CD8-positive, alpha-beta memory T cell (primary cell): ENCODE measurements around the gene SPATA12. TPM values are rescaled to one million over a fixed set of nuclear protein-coding genes. Genes with fewer than 3 reads are reported as not detected.
A peak's percentile ranks its signal among the peaks of the same experiment; 100 is the strongest.

Source experiments
- CTCF ChIA-PET: fragments of 350-600 bp; sonication (Branson Sonifier 250); formaldehyde crosslinking; loops from one replicate; lab custom pipeline; 2021; ENCODE audit warnings: antibody characterized with exemption; lab: Charles Lee
- POLR2A ChIA-PET: fragments of 350-600 bp; sonication (Branson Sonifier 250); formaldehyde crosslinking; loops from one replicate; lab custom pipeline; 2021; ENCODE audit warnings: antibody characterized with exemption; lab: Charles Lee
- DNase-seq, 5 donors: peaks; one replicate each; pipeline versions ENCODE4 v3.0.0 to v3.0.0-alpha.2; 2020 to 2022; ENCODE audit warnings: mixed read lengths in 1 of 5
- H3K27ac ChIP-seq: one replicate; pipeline ENCODE4 v1.7.0; 2013; ENCODE audit warnings: low read depth, mild to moderate bottlenecking, low read length, moderate library complexity
- H3K27me3 ChIP-seq: 2 replicates; pipeline ENCODE4 v1.7.0; 2013; ENCODE audit warnings: low read length, mild to moderate bottlenecking; ENCODE audit not compliant: insufficient read depth, poor library complexity, severe bottlenecking
- H3K36me3 ChIP-seq: 2 replicates; pipeline ENCODE4 v1.7.0; 2013; ENCODE audit warnings: mild to moderate bottlenecking, low read length, moderate library complexity; ENCODE audit not compliant: insufficient read depth
- H3K4me1 ChIP-seq: 2 replicates; pipeline ENCODE4 v1.7.0; 2013; ENCODE audit warnings: mild to moderate bottlenecking, low read length, moderate library complexity; ENCODE audit not compliant: insufficient read depth
- H3K4me3 ChIP-seq: 2 replicates; pipeline ENCODE4 v1.7.0; 2013; ENCODE audit warnings: mild to moderate bottlenecking, low read length
- H3K9me3 ChIP-seq: 2 replicates; pipeline ENCODE4 v1.7.0; 2013; ENCODE audit warnings: mild to moderate bottlenecking, low read length
- H3K27ac Mint-ChIP-seq, 8 donors: one replicate each; pipeline ENCODE4 v1.8.0; 2020 to 2021; ENCODE audit warnings: mixed read lengths in 8 of 8, mild to moderate bottlenecking in 6 of 8, inconsistent platforms in 3 of 8, moderate library complexity in 3 of 8
- H3K27me3 Mint-ChIP-seq, 2 donors: one replicate each; pipeline ENCODE4 v1.8.0; 2020 to 2021; ENCODE audit warnings: mixed read lengths in 2 of 2, mild to moderate bottlenecking in 1 of 2, moderate library complexity in 1 of 2
- H3K36me3 Mint-ChIP-seq, 3 donors: one replicate each; pipeline ENCODE4 v1.8.0; 2020 to 2021; ENCODE audit warnings: mixed read lengths in 3 of 3, inconsistent platforms in 1 of 3, mild to moderate bottlenecking in 1 of 3
- H3K4me1 Mint-ChIP-seq, 3 donors: one replicate each; pipeline ENCODE4 v1.8.0; 2020 to 2021; ENCODE audit warnings: mixed read lengths in 3 of 3, inconsistent platforms in 1 of 3, mild to moderate bottlenecking in 1 of 3
- H3K4me3 Mint-ChIP-seq, 7 donors: one replicate each; pipeline ENCODE4 v1.8.0; 2020 to 2021; ENCODE audit warnings: mixed read lengths in 7 of 7, mild to moderate bottlenecking in 6 of 7, moderate library complexity in 4 of 7, inconsistent platforms in 2 of 7
- H3K9me3 Mint-ChIP-seq, 5 donors: one replicate each; pipeline ENCODE4 v1.8.0; 2020 to 2022; ENCODE audit warnings: mixed read lengths in 5 of 5, mild to moderate bottlenecking in 3 of 5, moderate library complexity in 2 of 5, inconsistent platforms in 1 of 5
- polyA plus RNA-seq: library from polyadenylated mRNA; unstranded; fragments of 300-500 nt; fragmentation: Illumina TruSeq; gene quantifications from one replicate; pipeline ENCODE4 v1.2.3, GENCODE V29; 2021
- total RNA-seq, 2 experiments: library from RNA; stranded (reverse); gene quantifications; one replicate each; pipeline ENCODE4 v1.2.3, GENCODE V29; 2021

The SPATA12 gene
- total and polyA plus RNA-seq, 3 experiments from 2014 or later, result not detected

GRCh38 chr3:57041674-57042073 is 18.8 kb upstream of the SPATA12 start:
- DNase-seq, result no peak
- ChIA-PET CTCF (no interaction called here), POLR2A (no interaction called here)
- Histone ChIP-seq H3K36me3 (no peaks in the 10 kb centered on the region), H3K27ac (no peak overlapping the region), H3K4me1 (no peaks in the 10 kb centered on the region), H3K4me3 (no peak overlapping the region), H3K9me3 (no peaks in the 10 kb centered on the region), H3K27me3 (no peaks in the 10 kb centered on the region)
- H3K27ac Mint-ChIP-seq, result no peak overlapping the region
- no peaks in the 10 kb centered on the region for H3K9me3 Mint-ChIP-seq
- no peaks in the 10 kb centered on the region for H3K4me1 Mint-ChIP-seq
- no peak overlapping the region for H3K4me3 Mint-ChIP-seq
- peaks cover 9 to 46% of the 10 kb centered on the region in 2 donors for H3K27me3 Mint-ChIP-seq
- H3K36me3 Mint-ChIP-seq, result no peaks in the 10 kb centered on the region

DNA sequence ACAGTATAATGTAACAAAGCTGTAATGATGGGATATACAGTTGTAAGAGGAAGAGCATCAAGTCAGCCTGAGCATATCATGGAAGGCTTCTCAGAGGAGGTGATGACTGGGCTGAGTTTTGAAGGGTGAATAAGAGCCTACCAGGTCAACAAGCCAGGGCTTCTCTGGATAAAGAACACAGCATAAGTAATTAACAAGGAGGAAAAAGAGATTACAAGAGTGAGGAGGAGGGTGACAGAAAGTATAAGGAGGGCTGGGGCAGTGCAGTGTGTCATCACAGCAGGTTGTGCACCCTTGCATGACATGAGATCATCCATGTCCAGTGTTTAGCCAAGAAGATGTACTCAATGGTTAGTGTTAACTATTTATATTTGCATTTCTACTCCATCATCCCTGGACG is 16.9 kb upstream of the SPATA12 start:
- no peak overlapping the region for H3K4me3 ChIP-seq
- H3K27me3 ChIP-seq, result no peaks in the 10 kb centered on the region
- Mint-ChIP-seq H3K4me3 (no peak overlapping the region), H3K36me3 (no peaks in the 10 kb centered on the region), H3K27ac (peak overlapping the region in 1 of 8 donors; percentile 3), H3K27me3 (peaks cover 10 to 42% of the 10 kb centered on the region in 2 donors), H3K4me1 (no peaks in the 10 kb centered on the region), H3K9me3 (no peaks in the 10 kb centered on the region)
- no peak overlapping the region for H3K27ac ChIP-seq
- no peaks in the 10 kb centered on the region for H3K4me1 ChIP-seq
- no peaks in the 10 kb centered on the region for H3K36me3 ChIP-seq
- no peaks in the 10 kb centered on the region for H3K9me3 ChIP-seq
- ChIA-PET CTCF (no interaction called here), POLR2A (interaction anchor here (0.8 kb wide), 1 partner anchor 98 kb away, joined by 4 read pairs; no protein-coding TSS in a partner anchor)
- DNase-seq, result no peak

DNA sequence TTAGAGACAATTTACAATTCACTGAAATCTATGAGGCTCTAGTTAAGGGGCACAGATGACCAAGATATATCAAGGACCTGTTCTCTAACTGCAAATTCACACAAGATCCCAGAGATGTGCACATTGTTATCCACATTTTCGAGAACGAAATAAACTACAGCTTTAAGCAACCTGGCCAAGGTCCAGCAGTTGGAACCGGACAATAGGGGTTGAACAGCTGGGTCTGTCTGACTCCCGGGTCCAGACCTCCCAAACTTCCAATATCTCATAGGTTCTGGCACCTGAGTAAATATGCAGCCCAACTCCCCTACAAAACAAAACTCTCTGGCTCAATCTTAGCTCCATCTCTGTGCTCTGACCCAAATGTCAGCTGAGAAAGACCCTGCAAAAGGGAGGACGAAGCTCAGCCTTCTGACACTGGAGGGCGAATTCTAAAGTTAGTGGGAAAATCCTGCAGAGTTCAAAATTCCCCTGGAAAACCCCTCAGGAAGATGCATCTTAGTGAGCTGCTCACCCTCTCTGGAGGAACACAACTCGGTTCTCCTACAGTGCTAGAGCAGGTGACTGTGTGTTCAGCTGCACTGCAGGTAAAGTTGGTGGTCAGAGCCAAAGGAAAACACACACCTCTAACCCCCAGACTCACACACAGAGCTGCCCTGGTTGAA is 14.2 kb upstream of the SPATA12 start:
- H3K27ac ChIP-seq, result no peak overlapping the region
- no peak overlapping the region for H3K27ac Mint-ChIP-seq
- H3K4me3 ChIP-seq, result no peak overlapping the region
- ChIA-PET POLR2A (no interaction called here), CTCF (no interaction called here)
- H3K36me3 ChIP-seq, result no peaks in the 10 kb centered on the region
- no peak for DNase-seq
- H3K36me3 Mint-ChIP-seq, result no peaks in the 10 kb centered on the region
- no peak overlapping the region for H3K4me3 Mint-ChIP-seq
- H3K4me1 ChIP-seq, result no peaks in the 10 kb centered on the region
- H3K9me3 ChIP-seq, result no peaks in the 10 kb centered on the region
- no peaks in the 10 kb centered on the region for H3K9me3 Mint-ChIP-seq
- H3K27me3 ChIP-seq, result no peaks in the 10 kb centered on the region
- H3K27me3 Mint-ChIP-seq, result peaks cover 6 to 18% of the 10 kb centered on the region in 2 donors
- H3K4me1 Mint-ChIP-seq, result no peaks in the 10 kb centered on the region

GRCh38 chr3:57048052-57048671 is 12.3 kb upstream of the SPATA12 start:
- no peaks in the 10 kb centered on the region for H3K4me1 Mint-ChIP-seq
- no peaks in the 10 kb centered on the region for H3K36me3 ChIP-seq
- H3K4me3 Mint-ChIP-seq, result no peak overlapping the region
- no peaks in the 10 kb centered on the region for H3K9me3 ChIP-seq
- ChIA-PET POLR2A (no interaction called here), CTCF (no interaction called here)
- no peaks in the 10 kb centered on the region for H3K9me3 Mint-ChIP-seq
- H3K36me3 Mint-ChIP-seq, result no peaks in the 10 kb centered on the region
- no peak for DNase-seq
- no peaks in the 10 kb centered on the region for H3K4me1 ChIP-seq
- no peak overlapping the region for H3K27ac Mint-ChIP-seq
- H3K27me3 Mint-ChIP-seq, result peaks cover 4 to 12% of the 10 kb centered on the region in 2 donors
- H3K27me3 ChIP-seq, result no peaks in the 10 kb centered on the region
- H3K4me3 ChIP-seq, result no peak overlapping the region
- H3K27ac ChIP-seq, result no peak overlapping the region

DNA sequence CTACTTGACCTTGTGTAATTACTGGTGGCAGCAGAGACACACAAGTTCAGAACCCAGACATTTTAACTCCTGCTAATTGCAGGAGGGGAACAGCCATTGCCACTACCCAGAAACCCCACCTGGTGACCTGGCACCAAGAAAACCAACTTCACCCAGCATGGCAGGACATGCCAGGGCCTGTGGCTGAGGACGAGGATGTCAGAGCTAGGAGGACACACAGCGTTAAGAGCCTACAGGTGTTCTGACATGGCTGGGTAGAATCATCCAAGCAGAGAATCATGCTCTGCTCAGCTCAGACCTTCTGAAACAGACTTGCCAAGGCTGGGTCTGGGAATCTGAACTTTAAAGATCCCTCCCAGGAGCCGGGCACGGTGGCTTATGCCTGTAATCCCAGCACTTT is 11.7 kb upstream of the SPATA12 start:
- Histone ChIP-seq H3K27ac (no peak overlapping the region), H3K4me3 (no peak overlapping the region), H3K27me3 (no peaks in the 10 kb centered on the region), H3K9me3 (no peaks in the 10 kb centered on the region), H3K36me3 (no peaks in the 10 kb centered on the region), H3K4me1 (no peaks in the 10 kb centered on the region)
- H3K9me3 Mint-ChIP-seq, result no peaks in the 10 kb centered on the region
- peak overlapping the region in 1 of 8 donors; percentile 29 for H3K27ac Mint-ChIP-seq
- H3K4me1 Mint-ChIP-seq, result no peaks in the 10 kb centered on the region
- CTCF ChIA-PET, result no interaction called here
- no peak overlapping the region for H3K4me3 Mint-ChIP-seq
- POLR2A ChIA-PET, result no interaction called here
- no peak for DNase-seq
- H3K36me3 Mint-ChIP-seq, result no peaks in the 10 kb centered on the region
- H3K27me3 Mint-ChIP-seq, result peaks cover 8 to 14% of the 10 kb centered on the region in 2 donors

- Mint-ChIP-seq H3K36me3 (peaks cover 0 to 4% (median 0%) of the 10 kb centered on the region in 3 donors), H3K27ac (no peak overlapping the region), H3K4me1 (no peaks in the 10 kb centered on the region), H3K27me3 (peaks cover 10 to 25% of the 10 kb centered on the region in 2 donors), H3K9me3 (no peaks in the 10 kb centered on the region), H3K4me3 (no peak overlapping the region)
- ChIA-PET POLR2A (no interaction called here), CTCF (no interaction called here)
- Histone ChIP-seq H3K27me3 (no peaks in the 10 kb centered on the region), H3K36me3 (no peaks in the 10 kb centered on the region), H3K4me1 (no peaks in the 10 kb centered on the region), H3K4me3 (no peak overlapping the region), H3K27ac (no peak overlapping the region), H3K9me3 (no peaks in the 10 kb centered on the region)
- no peak for DNase-seq
Measured at GRCh38 chr3:57052662-57053061, 7.8 kb upstream of the SPATA12 start.

DNA sequence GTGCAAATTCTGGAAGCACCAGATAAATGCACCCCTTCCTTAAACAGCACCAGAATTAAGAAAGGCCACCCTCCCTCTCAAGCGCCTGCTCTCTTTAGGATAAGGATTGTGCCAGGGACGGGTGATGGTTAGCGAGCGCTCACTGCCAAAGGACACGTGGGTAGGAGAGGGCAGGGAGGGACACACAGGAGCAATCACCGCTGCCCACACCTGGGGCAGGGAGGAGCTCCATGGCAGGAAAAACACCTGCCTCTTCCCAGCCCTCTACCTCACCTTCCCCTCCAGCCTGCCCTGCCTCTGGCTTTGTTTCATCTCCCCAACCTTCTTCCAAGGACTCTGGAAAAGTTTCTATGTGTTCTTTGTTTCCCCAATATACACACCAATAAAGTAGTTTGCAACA is 7.3 kb upstream of the SPATA12 start:
- POLR2A ChIA-PET, result no interaction called here
- H3K4me3 ChIP-seq, result no peak overlapping the region
- H3K27ac ChIP-seq, result no peak overlapping the region
- peaks cover 11 to 25% of the 10 kb centered on the region in 2 donors for H3K27me3 Mint-ChIP-seq
- H3K9me3 ChIP-seq, result no peaks in the 10 kb centered on the region
- H3K9me3 Mint-ChIP-seq, result no peaks in the 10 kb centered on the region
- CTCF ChIA-PET, result no interaction called here
- H3K4me1 Mint-ChIP-seq, result no peaks in the 10 kb centered on the region
- no peaks in the 10 kb centered on the region for H3K36me3 ChIP-seq
- H3K27me3 ChIP-seq, result no peaks in the 10 kb centered on the region
- no peak overlapping the region for H3K4me3 Mint-ChIP-seq
- no peak overlapping the region for H3K27ac Mint-ChIP-seq
- DNase-seq, result no peak
- no peaks in the 10 kb centered on the region for H3K4me1 ChIP-seq
- peaks cover 0 to 4% (median 0%) of the 10 kb centered on the region in 3 donors for H3K36me3 Mint-ChIP-seq

GRCh38 chr3:57057351-57057750 is 3.1 kb upstream of the SPATA12 start:
- Histone ChIP-seq H3K27ac (no peak overlapping the region), H3K27me3 (no peaks in the 10 kb centered on the region), H3K4me3 (no peak overlapping the region), H3K36me3 (no peaks in the 10 kb centered on the region), H3K4me1 (no peaks in the 10 kb centered on the region), H3K9me3 (no peaks in the 10 kb centered on the region)
- peaks cover 10 to 27% of the 10 kb centered on the region in 2 donors for H3K27me3 Mint-ChIP-seq
- CTCF ChIA-PET, result no interaction called here
- no peaks in the 10 kb centered on the region for H3K9me3 Mint-ChIP-seq
- no peaks in the 10 kb centered on the region for H3K4me1 Mint-ChIP-seq
- POLR2A ChIA-PET, result no interaction called here
- peaks cover 0 to 4% (median 0%) of the 10 kb centered on the region in 3 donors for H3K36me3 Mint-ChIP-seq
- H3K4me3 Mint-ChIP-seq, result no peak overlapping the region
- H3K27ac Mint-ChIP-seq, result no peak overlapping the region
- DNase-seq, result no peak
